Stimulated activated naive CD8-positive, alpha-beta T cell treated with anti-CD3 and anti-CD28 coated beads, Interleukin-15, amount 100 ng/mL, for 72 hours (primary cell): ENCODE results near the gene DUSP6.
A peak's percentile ranks its signal among the peaks of the same experiment; 100 is the strongest.

Source experiments
- ATAC-seq: fragments of 150-1000 bp; cut with Tn5 transposase; 2 replicates; pipeline ENCODE4 v1.10.0; 2021; ENCODE audit warnings: mild to moderate bottlenecking, moderate library complexity
- DNase-seq, 2 donors: peaks; one replicate each; pipeline ENCODE4 v3.0.0; 2021 to 2022
- H3K27ac Mint-ChIP-seq, 2 donors: one replicate each; pipeline ENCODE4 v1.8.0; 2022; ENCODE audit warnings: mild to moderate bottlenecking in 2 of 2, mixed read lengths in 2 of 2, moderate library complexity in 2 of 2
- H3K27me3 Mint-ChIP-seq: one replicate; pipeline ENCODE4 v1.8.0; 2022; ENCODE audit warnings: mixed read lengths
- H3K4me1 Mint-ChIP-seq: one replicate; pipeline ENCODE4 v1.8.0; 2022; ENCODE audit warnings: mild to moderate bottlenecking, mixed read lengths
- H3K4me3 Mint-ChIP-seq, 2 donors: one replicate each; pipeline ENCODE4 v1.8.0; 2022; ENCODE audit warnings: mild to moderate bottlenecking in 2 of 2, mixed read lengths in 2 of 2, moderate library complexity in 1 of 2
- H3K9me3 Mint-ChIP-seq, 2 donors: one replicate each; pipeline ENCODE4 v1.8.0; 2022; ENCODE audit warnings: mixed read lengths in 2 of 2

DUSP6 gene

DNA sequence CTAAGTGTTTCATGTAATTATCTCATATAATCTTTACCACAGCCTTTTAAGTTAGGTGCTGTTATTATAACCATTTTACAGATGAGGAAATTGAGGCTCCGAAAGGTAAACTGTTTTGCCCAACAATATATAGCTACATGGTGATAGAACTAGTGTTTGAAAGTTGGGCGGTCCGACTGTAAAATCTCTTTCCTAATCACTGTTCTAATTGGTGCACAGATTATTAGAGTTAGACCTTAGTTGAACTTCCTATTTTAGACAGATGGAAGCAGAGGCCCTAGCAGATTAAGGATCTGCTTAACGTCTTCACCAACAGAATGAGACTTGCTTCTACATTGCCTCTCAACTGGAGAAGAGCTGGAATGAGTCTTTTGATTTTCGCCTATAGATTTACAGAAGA, 30.0 kb upstream of the DUSP6 start:
- peaks cover 15% of the 10 kb centered on the region for H3K4me1 Mint-ChIP-seq
- DNase-seq: no peak
- no peaks in the 10 kb centered on the region for H3K27me3 Mint-ChIP-seq
- no peak overlapping the region for H3K4me3 Mint-ChIP-seq
- peaks cover 0 to 6% of the 10 kb centered on the region in 2 donors for H3K9me3 Mint-ChIP-seq
- no peak for ATAC-seq
- H3K27ac Mint-ChIP-seq: no peak overlapping the region

DNA sequence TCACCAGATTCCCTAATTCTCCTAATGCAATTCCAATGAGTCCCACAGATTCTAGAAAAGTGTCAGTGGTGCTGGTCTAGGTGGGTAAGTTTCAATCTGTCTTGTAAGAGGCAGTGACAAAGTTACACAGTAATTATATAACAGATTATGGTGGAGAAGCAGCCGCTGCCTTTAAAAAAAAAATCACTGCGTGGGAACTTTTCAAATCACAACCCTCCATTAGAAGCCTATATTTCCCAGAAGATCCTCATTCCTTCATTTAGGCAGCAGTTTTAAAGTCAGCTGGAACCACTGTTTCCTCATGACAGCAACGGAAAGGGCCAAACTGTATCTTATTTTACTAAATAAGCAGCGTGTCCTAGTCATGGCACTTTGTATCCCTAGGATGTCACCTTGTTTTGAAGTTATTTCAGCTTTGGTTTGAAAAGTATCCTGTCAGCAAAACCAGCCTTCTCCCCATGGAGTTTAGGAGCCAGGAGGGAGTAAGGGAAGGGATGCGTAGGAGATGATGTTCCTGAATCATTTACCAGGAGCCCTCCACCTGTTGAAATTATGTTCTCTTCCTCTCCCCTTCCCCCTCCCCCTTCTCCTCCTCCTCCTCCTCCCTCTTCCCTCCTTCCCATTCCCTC, 27.7 kb upstream of the DUSP6 start:
- Mint-ChIP-seq H3K27me3 (no peaks in the 10 kb centered on the region), H3K4me3 (no peak overlapping the region), H3K9me3 (peaks cover 0 to 6% of the 10 kb centered on the region in 2 donors), H3K27ac (no peak overlapping the region), H3K4me1 (peaks cover 34% of the 10 kb centered on the region)
- ATAC-seq: no peak
- no peak for DNase-seq

DNA sequence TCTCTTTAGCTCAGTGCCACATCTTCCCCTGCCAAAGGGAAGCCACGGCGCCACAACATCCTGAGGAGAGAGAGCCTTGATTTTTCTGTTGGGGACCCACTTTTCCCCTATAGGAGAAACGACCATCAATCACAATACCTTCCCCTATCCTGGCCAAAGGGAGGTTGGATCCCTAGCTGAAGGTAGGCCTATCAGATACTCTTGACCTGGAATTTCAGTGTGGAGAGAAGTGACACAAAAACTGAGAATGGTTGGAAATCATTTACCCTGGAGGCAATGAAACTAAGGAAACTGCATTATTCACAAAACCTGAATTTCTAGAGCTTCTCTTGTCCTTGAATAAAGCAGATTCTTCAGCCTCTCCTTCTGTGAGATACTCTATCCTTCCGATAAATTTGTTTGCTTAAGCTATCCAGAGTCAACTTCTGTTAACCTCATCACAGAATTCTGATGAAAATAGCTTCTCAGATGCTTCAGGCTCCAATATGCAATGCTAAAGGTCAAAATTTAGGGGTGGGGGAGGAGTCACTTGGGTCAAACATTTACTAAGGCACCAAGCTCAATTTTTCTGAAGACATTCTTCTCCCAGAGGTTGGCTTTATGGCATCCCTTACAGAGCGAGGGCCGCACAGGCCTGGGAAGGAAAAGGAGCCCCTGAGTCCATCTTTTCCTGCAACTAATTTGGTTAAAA, 27.0 kb upstream of the DUSP6 start:
- Mint-ChIP-seq H3K9me3 (peaks cover 0 to 6% of the 10 kb centered on the region in 2 donors), H3K27me3 (no peaks in the 10 kb centered on the region), H3K4me1 (peaks cover 32% of the 10 kb centered on the region), H3K27ac (no peak overlapping the region), H3K4me3 (no peak overlapping the region)
- ATAC-seq (no peak), DNase-seq (no peak)

DNA sequence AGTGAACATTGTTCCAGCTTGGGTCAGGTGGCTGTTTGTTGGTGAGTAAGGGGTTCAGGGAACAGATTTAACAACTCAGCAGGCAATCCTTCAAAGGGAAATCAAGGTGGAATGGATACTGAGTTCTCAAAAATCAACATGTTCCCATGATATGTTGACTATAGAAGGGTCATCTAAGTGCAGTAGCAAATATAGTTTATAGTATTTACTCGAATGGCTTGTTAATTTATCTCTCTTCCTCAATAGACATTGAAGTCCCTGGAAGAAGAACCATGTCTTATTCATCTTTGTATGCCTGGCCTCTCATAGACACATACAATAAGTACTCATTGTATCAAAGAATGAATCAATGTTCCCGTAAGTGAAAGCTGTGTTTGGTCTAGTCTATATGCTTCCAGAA, 24.5 kb upstream of the DUSP6 start:
- Mint-ChIP-seq H3K27ac (no peak overlapping the region), H3K4me3 (no peak overlapping the region), H3K4me1 (peaks cover 31% of the 10 kb centered on the region), H3K9me3 (peaks cover 0 to 6% of the 10 kb centered on the region in 2 donors), H3K27me3 (no peaks in the 10 kb centered on the region)
- ATAC-seq (no peak), DNase-seq (no peak)

DNA sequence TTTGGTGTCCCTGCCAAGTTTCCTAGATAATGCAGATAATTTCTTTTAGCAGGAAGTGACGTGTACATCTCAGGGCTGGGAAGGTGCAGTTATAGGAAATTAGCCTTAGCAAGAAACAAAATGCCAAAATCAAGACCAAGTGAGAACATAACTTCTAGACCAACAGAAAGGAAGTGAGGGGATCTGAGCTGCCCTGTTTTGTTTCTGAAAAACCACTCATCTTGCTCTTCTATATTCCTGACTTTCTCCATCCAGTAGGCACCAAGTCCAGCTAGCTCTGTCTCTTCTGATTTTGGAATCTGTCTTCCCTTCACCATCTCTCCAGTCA, 23.9 kb upstream of the DUSP6 start:
- H3K27ac Mint-ChIP-seq: peak overlapping the region in 1 of 2 donors; percentile 66
- peaks cover 0 to 6% of the 10 kb centered on the region in 2 donors for H3K9me3 Mint-ChIP-seq
- peak overlapping the region; percentile 48 to 62 for H3K4me3 Mint-ChIP-seq
- peaks cover 33% of the 10 kb centered on the region for H3K4me1 Mint-ChIP-seq
- H3K27me3 Mint-ChIP-seq: no peaks in the 10 kb centered on the region
- ATAC-seq (peak; percentile 49), DNase-seq (no peak)

DNA sequence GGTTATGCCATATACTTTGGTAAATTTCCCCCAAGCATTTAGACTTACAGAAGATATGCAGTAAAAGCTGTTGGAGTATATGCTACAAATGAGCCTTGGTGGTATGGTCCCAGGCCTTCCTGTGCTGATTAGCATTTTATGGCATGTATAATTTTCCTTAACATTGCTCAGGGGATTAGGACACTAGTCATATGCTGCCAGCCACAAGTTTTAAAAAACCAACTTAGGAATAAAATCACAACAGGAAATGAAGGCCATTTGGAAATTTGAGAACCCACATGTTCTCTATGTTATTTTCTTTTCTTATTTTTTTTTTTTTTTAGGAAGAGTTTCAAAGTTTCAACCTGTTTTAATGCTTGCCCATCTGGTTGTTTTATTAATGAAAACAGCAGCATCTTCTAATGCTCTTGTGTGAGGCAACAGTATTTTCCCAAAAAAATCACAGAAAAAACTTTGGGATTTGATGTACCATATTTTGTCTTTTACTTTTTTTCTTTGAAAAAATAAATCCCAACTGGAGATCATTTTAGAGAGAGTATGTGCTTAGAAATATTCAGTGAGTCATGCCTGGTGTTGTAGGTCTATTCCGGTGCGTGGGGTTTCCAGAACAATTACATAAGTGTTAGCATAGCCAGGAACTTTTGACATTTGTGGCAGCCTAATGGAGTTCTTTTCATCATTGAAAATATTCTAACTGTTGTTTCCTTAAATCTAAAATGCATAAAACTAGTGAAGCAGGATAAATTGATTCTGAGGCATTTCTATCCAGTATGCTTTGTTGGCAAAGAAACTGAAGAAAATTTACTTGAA, 21.7 kb upstream of the DUSP6 start:
- DNase-seq (no peak), ATAC-seq (no peak)
- Mint-ChIP-seq H3K27ac (no peak overlapping the region), H3K27me3 (no peaks in the 10 kb centered on the region), H3K4me3 (no peak overlapping the region), H3K9me3 (peaks cover 0 to 6% of the 10 kb centered on the region in 2 donors), H3K4me1 (peaks cover 39% of the 10 kb centered on the region)

DNA sequence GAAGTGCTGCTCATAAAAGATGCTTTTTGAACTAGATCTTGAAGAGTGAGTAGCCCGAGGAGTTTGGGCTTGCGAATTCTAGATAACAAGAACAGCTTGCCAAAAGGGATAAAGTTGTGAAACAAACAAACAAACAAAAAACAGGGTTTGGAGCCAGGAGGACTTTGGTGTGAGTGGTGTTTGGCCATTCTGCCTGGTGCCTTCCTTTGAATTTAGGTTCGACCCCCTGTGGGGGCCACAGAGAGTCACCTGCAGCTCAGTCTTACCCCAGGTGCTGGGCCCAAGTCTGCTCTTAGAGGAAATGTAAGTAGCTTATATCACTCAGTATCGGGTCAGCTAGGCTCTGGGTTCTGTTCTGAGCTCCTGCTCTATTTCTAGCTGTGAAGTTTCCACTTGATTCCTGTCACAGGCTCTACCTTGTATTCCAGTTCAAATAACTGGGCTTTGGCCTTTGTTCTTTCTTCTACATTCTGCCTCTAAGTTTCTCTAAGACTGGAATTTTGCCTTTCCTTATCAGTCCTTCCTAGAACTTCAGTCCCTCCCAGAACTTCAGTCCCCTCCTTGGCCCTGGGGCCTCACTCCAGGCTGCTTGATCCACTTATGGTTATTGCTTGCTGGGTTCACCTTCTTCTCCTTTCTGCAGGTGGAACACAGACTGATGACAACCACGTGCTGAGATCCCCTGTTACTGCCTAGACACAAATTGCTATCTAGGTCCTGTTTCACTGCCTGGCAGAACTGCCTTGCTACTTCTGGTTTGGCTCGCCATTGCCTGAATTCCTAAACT, 20.5 kb upstream of the DUSP6 start:
- Mint-ChIP-seq H3K4me1 (peaks cover 39% of the 10 kb centered on the region), H3K9me3 (peaks cover 0 to 5% of the 10 kb centered on the region in 2 donors), H3K27ac (no peak overlapping the region), H3K27me3 (no peaks in the 10 kb centered on the region), H3K4me3 (no peak overlapping the region)
- DNase-seq (no peak), ATAC-seq (no peak)

DNA sequence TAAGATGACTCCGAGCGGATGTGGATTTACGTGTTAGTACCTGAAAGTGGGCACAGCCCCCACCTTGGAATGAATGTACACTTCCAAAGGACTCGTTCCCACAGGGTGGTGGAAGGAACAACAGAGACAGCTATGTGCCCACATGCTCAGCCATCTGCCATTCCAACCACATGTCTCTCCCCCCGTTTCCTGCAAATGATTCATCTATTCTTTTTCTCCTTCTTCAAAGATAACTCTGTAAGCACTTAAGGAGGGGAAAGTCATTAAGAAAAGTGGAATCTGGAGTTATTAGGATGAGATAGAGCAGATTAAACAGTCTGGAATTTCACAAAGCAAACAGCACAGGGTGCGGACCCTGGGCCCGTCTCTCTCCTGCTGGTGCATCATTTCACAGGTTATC, 18.5 kb upstream of the DUSP6 start:
- H3K4me1 Mint-ChIP-seq: peaks cover 26% of the 10 kb centered on the region
- ATAC-seq (no peak), DNase-seq (no peak)
- H3K27me3 Mint-ChIP-seq: no peaks in the 10 kb centered on the region
- H3K9me3 Mint-ChIP-seq: no peaks in the 10 kb centered on the region
- peak overlapping the region in 1 of 2 donors; percentile 50 for H3K27ac Mint-ChIP-seq
- no peak overlapping the region for H3K4me3 Mint-ChIP-seq

DNA sequence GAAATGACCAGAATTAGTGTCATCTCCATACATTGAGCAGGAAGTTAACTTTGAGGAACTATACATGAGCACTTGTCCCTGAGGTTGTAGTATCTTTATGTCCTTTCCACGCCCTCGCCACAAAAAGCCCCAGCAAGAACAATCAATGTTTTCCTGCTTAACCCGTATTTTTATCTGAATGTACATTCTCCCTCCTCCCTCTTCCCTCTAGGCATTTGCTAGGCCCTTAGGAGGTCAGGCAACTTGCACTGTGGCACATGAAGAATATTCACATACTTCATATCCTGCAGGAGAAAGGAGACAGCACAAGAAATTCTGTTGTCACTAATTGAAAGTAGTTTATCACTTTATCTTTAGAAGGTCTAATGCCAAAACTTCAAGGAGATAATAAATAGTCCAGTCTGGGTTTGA, 18.1 kb upstream of the DUSP6 start:
- no peak for DNase-seq

DNA sequence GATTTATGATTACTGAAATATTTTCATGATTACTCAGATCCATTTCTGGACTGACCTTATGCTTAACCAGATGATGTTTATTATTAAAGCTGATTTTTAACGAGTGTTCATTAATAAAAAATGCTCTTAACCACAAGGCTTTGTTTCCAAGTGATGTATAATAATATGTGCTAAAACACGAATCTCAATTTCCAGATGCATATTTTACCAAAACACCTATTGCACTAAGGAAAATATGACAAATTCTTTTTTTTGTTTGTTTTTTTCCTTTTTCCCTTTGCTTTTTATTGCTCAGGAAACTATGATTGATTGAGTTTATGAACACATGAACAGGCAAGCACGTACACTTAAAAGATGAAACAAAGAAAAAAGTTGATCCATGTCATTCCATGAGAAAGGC, 16.9 kb upstream of the DUSP6 start:
- Mint-ChIP-seq H3K27me3 (no peaks in the 10 kb centered on the region), H3K9me3 (no peaks in the 10 kb centered on the region), H3K4me3 (no peak overlapping the region), H3K27ac (no peak overlapping the region), H3K4me1 (peaks cover 15% of the 10 kb centered on the region)
- no peak for ATAC-seq
- no peak for DNase-seq

More for the DNA sequence above, 18.1 kb upstream of the DUSP6 start:
- Mint-ChIP-seq H3K27me3 (no peaks in the 10 kb centered on the region), H3K9me3 (no peaks in the 10 kb centered on the region), H3K4me1 (peaks cover 22% of the 10 kb centered on the region), H3K4me3 (no peak overlapping the region), H3K27ac (no peak overlapping the region)
- ATAC-seq: no peak

DNA sequence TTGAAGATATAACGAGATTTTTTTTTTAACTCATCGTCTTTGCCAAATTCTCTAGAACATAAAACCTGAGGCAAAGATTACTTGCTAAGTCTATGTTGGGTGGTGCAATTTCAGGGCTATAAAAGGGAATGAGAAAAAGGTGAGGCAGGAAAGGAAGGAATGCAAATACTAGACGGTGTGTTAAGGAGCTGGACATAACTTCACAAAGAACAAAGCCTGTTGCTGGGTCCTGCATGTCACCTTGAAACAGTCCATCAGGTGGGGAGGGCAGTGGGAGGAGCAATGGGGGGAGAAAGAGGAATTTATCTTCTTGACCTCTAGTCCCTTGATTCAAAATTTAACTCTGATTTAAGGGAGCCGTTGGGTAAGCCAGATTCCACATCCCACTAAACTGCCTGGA, 16.1 kb upstream of the DUSP6 start:
- no peak overlapping the region for H3K4me3 Mint-ChIP-seq
- H3K27ac Mint-ChIP-seq: no peak overlapping the region
- DNase-seq: no peak
- no peaks in the 10 kb centered on the region for H3K27me3 Mint-ChIP-seq
- peaks cover 12% of the 10 kb centered on the region for H3K4me1 Mint-ChIP-seq
- no peaks in the 10 kb centered on the region for H3K9me3 Mint-ChIP-seq
- ATAC-seq: no peak

DNA sequence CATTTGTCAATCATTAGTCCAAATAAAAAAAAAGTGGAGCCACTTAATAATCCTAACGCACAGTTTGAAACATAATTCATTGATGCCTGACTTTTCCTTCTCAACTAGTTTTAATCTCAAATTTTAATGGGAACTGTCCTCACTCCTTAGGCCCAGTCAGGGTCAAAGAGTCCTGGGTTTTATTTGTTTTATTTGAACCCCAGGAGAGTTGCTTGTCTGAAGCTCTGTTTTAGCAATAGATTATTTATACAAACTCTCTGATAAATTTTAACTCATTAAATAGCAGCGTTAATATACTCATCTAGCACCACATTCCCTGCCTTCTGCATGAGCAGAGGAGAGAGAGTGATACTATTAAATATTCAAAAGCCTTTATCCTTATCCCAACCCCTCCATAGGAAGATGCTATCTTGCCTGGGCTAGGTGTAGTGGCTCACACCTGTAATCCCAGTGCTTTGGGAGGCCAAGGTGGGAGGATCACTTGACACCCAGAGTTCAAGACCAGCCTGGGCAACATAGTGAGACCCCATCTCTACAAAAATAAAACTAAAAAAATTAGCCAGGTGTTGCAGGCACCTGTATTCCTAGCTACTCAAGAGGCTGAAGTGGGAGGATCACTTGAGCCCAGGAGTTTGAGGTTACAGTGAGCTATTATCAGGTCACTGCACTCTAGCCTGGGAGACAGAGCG, 14.5 kb upstream of the DUSP6 start:
- no peak for ATAC-seq
- Mint-ChIP-seq H3K4me3 (no peak overlapping the region), H3K27me3 (no peaks in the 10 kb centered on the region), H3K9me3 (no peaks in the 10 kb centered on the region), H3K27ac (no peak overlapping the region), H3K4me1 (peaks cover 8% of the 10 kb centered on the region)
- no peak for DNase-seq

DNA sequence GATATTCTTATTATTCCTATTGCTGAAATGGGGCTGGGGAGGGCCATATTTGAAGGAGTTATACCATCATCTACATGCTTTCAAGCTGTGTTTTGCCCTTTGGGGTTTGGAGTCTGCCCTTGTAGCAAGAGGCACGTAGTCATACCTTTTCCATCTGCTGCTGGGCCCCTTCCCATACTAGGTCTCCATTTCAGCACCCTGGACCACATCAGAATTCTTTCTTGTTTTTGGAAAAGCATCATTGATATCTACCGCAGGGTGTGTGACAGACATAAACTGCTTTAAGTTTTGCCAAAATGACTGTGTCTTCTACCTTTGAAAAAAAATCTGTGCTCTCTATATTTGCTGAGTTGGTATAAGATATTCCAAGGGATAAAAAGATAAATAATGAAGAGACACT, 12.3 kb upstream of the DUSP6 start:
- H3K27me3 Mint-ChIP-seq: no peaks in the 10 kb centered on the region
- ATAC-seq: no peak
- H3K9me3 Mint-ChIP-seq: no peaks in the 10 kb centered on the region
- no peak overlapping the region for H3K4me3 Mint-ChIP-seq
- no peaks in the 10 kb centered on the region for H3K4me1 Mint-ChIP-seq
- H3K27ac Mint-ChIP-seq: no peak overlapping the region
- DNase-seq: no peak

DNA sequence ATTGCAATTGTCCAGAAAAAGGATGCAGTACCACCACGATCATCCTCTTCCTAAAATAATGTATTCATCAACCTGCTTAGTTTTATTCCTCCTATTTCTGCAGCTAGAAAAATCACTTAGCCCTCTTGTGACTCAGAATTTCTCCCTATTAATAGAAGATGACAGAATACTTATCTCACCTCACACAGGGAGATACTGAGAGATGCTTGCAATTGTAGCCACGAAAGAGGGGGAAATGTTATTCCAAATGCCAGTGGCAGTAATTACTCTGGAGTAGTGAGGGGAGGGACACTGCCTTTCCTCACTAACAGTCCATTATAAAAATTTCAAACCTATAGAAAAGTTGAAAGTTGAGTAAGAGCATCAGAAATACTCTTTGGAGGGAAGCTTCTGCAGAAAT, 11.8 kb upstream of the DUSP6 start:
- H3K27me3 Mint-ChIP-seq: peaks cover 6% of the 10 kb centered on the region
- H3K4me3 Mint-ChIP-seq: no peak overlapping the region
- DNase-seq: no peak
- ATAC-seq: no peak
- H3K4me1 Mint-ChIP-seq: no peaks in the 10 kb centered on the region
- no peak overlapping the region for H3K27ac Mint-ChIP-seq
- H3K9me3 Mint-ChIP-seq: no peaks in the 10 kb centered on the region

DNA sequence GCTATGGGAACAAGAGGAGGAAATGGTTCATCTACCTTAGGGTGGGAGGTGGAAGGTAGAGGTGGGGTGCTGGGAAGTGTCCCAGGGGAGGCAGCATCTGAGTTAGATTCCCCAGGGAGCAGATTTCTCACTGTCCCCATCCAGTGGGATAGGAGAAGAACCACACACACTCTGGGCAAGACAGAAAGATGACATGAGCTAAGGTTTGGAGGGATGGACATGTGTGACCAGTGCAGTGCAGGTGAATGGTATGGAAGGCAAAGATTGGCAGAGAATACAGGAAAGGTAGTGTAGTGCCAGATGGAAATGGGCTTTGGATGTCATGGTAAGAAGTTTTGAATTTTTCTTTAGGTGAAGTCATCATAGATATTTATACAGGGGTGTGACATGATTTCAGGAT, 11.3 kb upstream of the DUSP6 start:
- H3K4me1 Mint-ChIP-seq: no peaks in the 10 kb centered on the region
- no peak overlapping the region for H3K4me3 Mint-ChIP-seq
- H3K27ac Mint-ChIP-seq: no peak overlapping the region
- ATAC-seq (no peak), DNase-seq (no peak)
- peaks cover 8% of the 10 kb centered on the region for H3K27me3 Mint-ChIP-seq
- H3K9me3 Mint-ChIP-seq: no peaks in the 10 kb centered on the region
